Breast epithelium (tissue), 4 donors: ENCODE results near the gene AK1. TPM values are rescaled to one million over a fixed set of nuclear protein-coding genes. Genes with fewer than 3 reads are reported as not detected.
A peak's percentile ranks its signal among the peaks of the same experiment; 100 is the strongest.

Experiments used
- DNase-seq, 2 donors: peaks; one replicate each; pipeline ENCODE4 v3.0.0-alpha.2; 2019; ENCODE audit warnings: low spot score in 2 of 2
- H3K27ac ChIP-seq, 2 donors: fragments of 200-600 bp; sonication (generic) in 1 of 2; one replicate each; pipeline ENCODE4 v1.5.1; 2016 to 2019; ENCODE audit warnings: mild to moderate bottlenecking in 1 of 2
- H3K27me3 ChIP-seq, 2 donors: fragments of 200-600 bp; sonication (generic) in 1 of 2; one replicate each; pipeline versions ENCODE4 v1.5.1 to v1.6.0; 2017 to 2019; ENCODE audit warnings: control low read depth in 1 of 2, mild to moderate bottlenecking in 1 of 2
- H3K36me3 ChIP-seq: fragments of 200-600 bp; one replicate; pipeline ENCODE4 v1.5.1; 2019
- H3K4me1 ChIP-seq, 2 donors: fragments of 200-600 bp; sonication (generic); one replicate each; pipeline ENCODE4 v1.5.1; 2016 to 2019; ENCODE audit warnings: control low read depth in 1 of 2
- H3K4me3 ChIP-seq, 3 donors: fragments of 200-600 bp; sonication (generic); 1 replicate in 2 of 3; 2 replicates in 1 of 3; pipeline ENCODE4 v1.5.1; 2016 to 2019; ENCODE audit warnings: mild to moderate bottlenecking in 3 of 3, moderate library complexity in 2 of 3
- H3K9me3 ChIP-seq, 2 donors: fragments of 200-600 bp; sonication (generic) in 1 of 2; one replicate each; pipeline ENCODE4 v1.5.1; 2016 to 2019; ENCODE audit warnings: control low read depth in 1 of 2
- CTCF ChIP-seq, 3 donors: fragments of 450-650 bp; IDR thresholded peaks; one replicate each; pipeline ENCODE4 v1.5.1; 2016 to 2017; ENCODE audit warnings: antibody characterized with exemption in 3 of 3, mild to moderate bottlenecking in 3 of 3, moderate library complexity in 3 of 3
- POLR2A ChIP-seq: fragments of 450-650 bp; IDR thresholded peaks from one replicate; pipeline ENCODE4 v1.6.1; 2016; ENCODE audit warnings: antibody characterized with exemption, mild to moderate bottlenecking, moderate library complexity
- POLR2AphosphoS5 ChIP-seq, 3 donors: sonication (generic); formaldehyde crosslinking; IDR thresholded peaks; one replicate each; pipeline ENCODE4 v1.6.1; 2017; ENCODE audit warnings: antibody characterized with exemption in 3 of 3
- intact Hi-C: fragments of 100-400 bp; cut with DNase I; formaldehyde crosslinking; loops from one replicate; pipeline ENCODE4 v1.15.1; 2023; ENCODE audit warnings: low total_unique reads
- total RNA-seq, 3 donors: library from RNA; depleted of rRNA; stranded (reverse); fragments of >200 nt; gene quantifications; one replicate each; pipeline ENCODE4 v1.1.0, GENCODE V29; 2016

AK1 gene
- total RNA-seq, 3 donors from 2014 or later: 23.5 to 30.2 (median 23.6) TPM

DNA sequence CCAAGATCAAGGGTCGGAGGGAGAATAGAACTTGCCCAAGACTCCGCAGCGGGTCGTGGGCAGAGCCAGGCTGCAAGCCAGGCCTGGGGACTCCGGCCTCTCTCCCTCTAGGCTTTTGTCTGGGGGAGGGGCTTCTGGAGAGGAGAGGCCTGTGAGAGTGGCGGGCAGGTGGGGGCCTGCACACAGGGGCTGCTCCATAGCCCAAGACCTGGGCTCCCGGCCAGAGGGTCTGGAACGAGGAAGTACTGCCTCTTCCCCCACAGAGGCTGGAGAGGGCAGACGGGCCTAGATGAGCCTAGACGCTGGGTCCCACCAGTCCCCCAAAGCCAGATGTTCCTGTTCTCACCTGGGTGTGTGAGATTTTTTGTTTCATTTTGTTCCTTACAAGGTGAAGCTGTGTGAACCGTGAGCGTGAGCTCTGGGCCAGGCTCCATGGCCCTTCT lies 27.1 kb upstream of the AK1 start:
- H3K27me3 ChIP-seq: no peaks in the 10 kb centered on the region
- TF ChIP-seq POLR2AphosphoS5 (IDR thresholded peaks at IDR 0.05) (no peak), CTCF (IDR thresholded peaks at IDR 0.05) (no peak), POLR2A (no peak)
- no peaks in the 10 kb centered on the region for H3K9me3 ChIP-seq
- DNase-seq: no peak
- intact Hi-C loops: no loop called here
- no peaks in the 10 kb centered on the region for H3K36me3 ChIP-seq
- H3K4me1 ChIP-seq: peaks cover 17 to 30% of the 10 kb centered on the region in 2 donors
- peak overlapping the region; percentile 90 to 93 for H3K27ac ChIP-seq
- peak overlapping the region in 2 of 3 donors; percentile 15 to 35 for H3K4me3 ChIP-seq

DNA sequence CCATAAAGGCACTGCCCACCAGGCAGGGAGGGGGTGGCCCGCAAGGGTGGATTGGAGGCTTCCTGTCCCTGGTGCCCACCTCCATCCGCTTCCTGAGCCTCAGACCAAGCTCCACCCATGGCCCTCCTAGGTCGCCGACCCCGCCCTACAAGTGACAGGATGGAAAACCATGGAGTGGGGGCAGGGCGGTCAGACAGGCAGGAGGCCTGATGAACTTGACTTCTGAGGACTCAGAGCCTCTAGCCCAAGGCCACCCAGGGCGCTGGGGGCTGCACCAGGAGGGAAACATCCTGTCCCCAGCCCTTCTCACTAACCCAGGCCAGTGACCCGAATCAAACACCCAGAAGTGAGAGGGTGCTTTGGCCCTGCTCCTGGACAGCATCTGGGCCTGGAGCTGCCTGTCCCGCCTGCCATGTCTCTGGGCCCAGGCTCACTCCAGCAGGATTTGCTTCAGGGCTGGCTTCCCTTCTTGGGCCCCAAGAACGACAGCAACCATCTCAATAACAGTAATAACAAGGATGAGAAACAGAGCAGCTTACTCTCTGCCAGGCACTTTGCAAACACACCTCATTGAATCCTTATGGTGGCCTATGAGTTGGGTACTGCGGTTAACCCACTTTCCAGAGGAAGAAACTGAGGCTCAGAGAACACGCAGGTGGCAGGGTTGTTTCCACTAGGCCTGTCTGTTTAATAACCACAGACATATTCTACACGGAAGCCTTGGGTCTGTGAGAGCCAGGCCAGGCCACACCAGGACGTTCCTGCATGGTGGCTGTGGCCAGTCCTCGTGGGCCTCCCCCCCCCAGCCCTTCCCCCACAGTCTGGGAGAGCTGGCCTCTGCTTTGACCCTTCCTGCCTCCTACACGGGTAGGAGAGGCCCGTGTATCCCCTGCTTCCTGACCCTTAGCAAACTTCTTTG lies 26.3 kb upstream of the AK1 start:
- H3K4me1 ChIP-seq: peaks cover 17 to 30% of the 10 kb centered on the region in 2 donors
- H3K4me3 ChIP-seq: peak overlapping the region in 1 of 3 donors; percentile 35
- H3K36me3 ChIP-seq: no peaks in the 10 kb centered on the region
- no peak for DNase-seq
- H3K27ac ChIP-seq: peak overlapping the region; percentile 90 to 93
- no peaks in the 10 kb centered on the region for H3K9me3 ChIP-seq
- no peaks in the 10 kb centered on the region for H3K27me3 ChIP-seq
- TF ChIP-seq CTCF (IDR thresholded peaks at IDR 0.05): no peak
- no peak for TF ChIP-seq POLR2A
- peak in 1 of 3 donors; percentile 43 for TF ChIP-seq POLR2AphosphoS5 (IDR thresholded peaks at IDR 0.05)
- intact Hi-C loops: no loop called here

- intact Hi-C loops: no loop called here
- H3K4me1 ChIP-seq: peaks cover 8 to 10% of the 10 kb centered on the region in 2 donors
- H3K27ac ChIP-seq: peak within 1 kb of the TSS; percentile 87 to 96
- peak within 1 kb of the TSS; percentile 91 to 98 (median 93) for H3K4me3 ChIP-seq
- DNase-seq: no peak
- no peaks in the 10 kb centered on the region for H3K9me3 ChIP-seq
- H3K27me3 ChIP-seq: no peaks in the 10 kb centered on the region
- H3K36me3 ChIP-seq: peaks cover 7% of the 10 kb centered on the region
- no peak for TF ChIP-seq CTCF (IDR thresholded peaks at IDR 0.05)
- TF ChIP-seq POLR2A: no peak
- TF ChIP-seq POLR2AphosphoS5 (IDR thresholded peaks at IDR 0.05): no peak
These were observed 21.9 kb upstream of the AK1 start, which contains the start of gene ST6GALNAC6 for GRCh38 chr9:127899128-127899943. Gene ST6GALNAC6 (minus strand): TSS chr9:127899603. CDS start chr9:127897981, 1,622 bp downstream.

DNA sequence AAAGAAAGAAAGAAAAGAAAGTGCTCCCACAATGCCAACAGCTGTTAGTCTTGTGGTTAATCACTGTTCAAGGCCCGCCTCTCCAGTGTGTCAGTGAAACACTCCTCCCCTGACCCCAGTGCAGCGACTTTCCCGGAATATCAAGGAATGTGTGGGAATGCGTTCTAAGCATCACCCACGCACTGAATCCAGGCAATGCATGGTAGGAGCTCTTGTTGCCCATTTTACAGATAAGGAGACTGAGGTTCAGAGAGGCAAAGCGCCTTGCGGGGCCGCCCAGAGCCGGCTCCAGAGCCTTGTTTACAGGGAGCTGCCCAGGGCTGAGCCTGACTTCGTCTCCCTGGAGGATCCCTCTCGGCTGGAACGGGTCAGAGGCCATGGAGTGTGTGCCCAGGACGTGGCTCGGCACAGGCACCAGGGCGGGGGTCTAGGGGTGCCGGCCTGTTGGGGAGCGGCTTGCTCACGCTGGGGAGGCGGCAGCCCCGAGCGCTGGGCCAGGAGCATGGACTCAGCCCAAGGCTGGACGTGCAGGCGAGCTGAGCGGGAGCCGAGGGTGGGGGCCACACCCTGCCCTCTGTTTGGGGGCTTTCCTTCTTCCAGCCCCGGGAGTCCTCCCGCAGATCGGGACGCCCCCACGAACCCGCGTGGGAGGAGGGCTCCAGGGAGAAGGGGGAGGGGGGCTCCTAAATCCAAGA lies 21.1 kb upstream of the AK1 start:
- peak overlapping the region; percentile 87 to 96 for H3K27ac ChIP-seq
- peak; percentile 35 to 70 (median 52) for TF ChIP-seq POLR2AphosphoS5 (IDR thresholded peaks at IDR 0.05)
- TF ChIP-seq POLR2A: no peak
- peaks cover 0 to 2% of the 10 kb centered on the region in 2 donors for H3K9me3 ChIP-seq
- intact Hi-C loops: no loop called here
- peaks cover under 1 to 6% of the 10 kb centered on the region in 2 donors for H3K4me1 ChIP-seq
- H3K4me3 ChIP-seq: peak overlapping the region; percentile 91 to 98 (median 93)
- H3K36me3 ChIP-seq: peaks cover 12% of the 10 kb centered on the region
- no peaks in the 10 kb centered on the region for H3K27me3 ChIP-seq
- DNase-seq: peak in 1 of 2 donors; percentile 60

DNA sequence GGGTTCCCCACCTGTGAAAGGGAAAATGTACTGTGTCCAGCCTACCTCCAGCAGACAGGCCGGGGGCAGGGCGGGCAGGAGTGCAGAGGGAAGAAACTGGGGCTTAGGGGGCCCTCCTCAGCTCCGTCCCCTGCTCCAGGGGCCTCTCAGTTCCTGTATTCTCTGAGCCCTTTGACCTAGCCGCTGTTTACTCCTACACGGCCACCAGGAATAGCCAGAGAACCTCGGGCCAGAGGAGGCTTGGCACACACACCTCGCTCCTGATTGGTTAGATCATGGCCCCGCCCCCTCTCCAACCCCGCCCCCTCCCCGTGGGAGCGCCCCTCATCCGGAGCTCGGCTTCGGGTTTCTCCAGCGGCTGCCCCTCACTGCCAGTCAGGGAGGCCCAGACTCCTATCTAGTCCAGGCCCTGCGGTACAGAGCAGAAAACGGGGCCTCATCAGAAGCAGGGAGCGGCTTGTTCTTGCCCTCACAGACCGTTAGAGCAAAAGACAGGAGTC lies 19.8 kb upstream of the AK1 start:
- TF ChIP-seq CTCF (IDR thresholded peaks at IDR 0.05) (no peak), POLR2A (no peak), POLR2AphosphoS5 (IDR thresholded peaks at IDR 0.05) (no peak)
- peak; percentile 74 to 78 for DNase-seq
- Histone ChIP-seq H3K4me3 (peak overlapping the region; percentile 91 to 98 (median 93)), H3K27ac (peak overlapping the region; percentile 87 to 96), H3K27me3 (no peaks in the 10 kb centered on the region), H3K36me3 (peaks cover 18% of the 10 kb centered on the region), H3K4me1 (peaks cover 0 to 6% of the 10 kb centered on the region in 2 donors), H3K9me3 (peaks cover 4 to 12% of the 10 kb centered on the region in 2 donors)
- intact Hi-C loops: no loop called here
